Vagina (tissue), 2 donors: Measurements from ENCODE around the gene APOL4.

ENCODE experiments used
- CTCF ChIP-seq, 3 experiments: fragments of 450-650 bp in 2 of 3; fragments of 200-600 bp in 1 of 3; sonication (generic) in 1 of 3; IDR thresholded peaks; one replicate each; pipeline ENCODE4 v1.5.1; 2017 to 2019; ENCODE audit warnings: antibody characterized with exemption in 3 of 3, mild to moderate bottlenecking in 2 of 3, moderate library complexity in 2 of 3
- POLR2AphosphoS5 ChIP-seq, 2 donors: sonication (generic); formaldehyde crosslinking; IDR thresholded peaks; one replicate each; pipeline ENCODE4 v1.9.0; 2017; ENCODE audit warnings: antibody characterized with exemption in 2 of 2, mild to moderate bottlenecking in 2 of 2, low read depth in 1 of 2; ENCODE audit not compliant: insufficient read depth in 1 of 2

DNA sequence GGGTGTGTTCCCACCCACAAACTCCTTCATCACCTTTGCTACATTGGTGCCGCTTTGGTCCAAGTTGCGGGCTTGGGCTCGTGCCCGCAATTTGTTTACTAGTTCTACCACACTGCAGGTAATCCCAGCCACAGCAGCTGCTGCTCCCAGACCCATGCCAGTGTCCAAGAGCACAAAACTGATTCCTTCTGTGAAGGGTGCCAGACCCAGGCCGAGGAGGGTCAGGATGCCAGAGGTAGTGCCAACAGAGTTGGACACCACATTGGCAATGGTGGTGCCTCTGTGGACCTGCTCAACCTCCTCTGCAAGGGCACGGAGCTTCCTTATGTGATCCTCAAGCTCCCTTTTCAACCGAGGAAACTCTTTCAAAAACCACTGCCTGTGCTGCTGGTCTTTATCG is 26.2 kb upstream of the APOL4 start:
- TF ChIP-seq CTCF (IDR thresholded peaks at IDR 0.05), result no peak
- no peak for TF ChIP-seq POLR2AphosphoS5 (IDR thresholded peaks at IDR 0.05; ENCODE audit: insufficient read depth in 1 of 2, low read depth in 1 of 2)
